IMR-90 (cell line): ENCODE data around the gene S100Z. TPM values are rescaled to one million over a fixed set of nuclear protein-coding genes. Genes with fewer than 3 reads are reported as not detected.

ENCODE experiments used
- microRNA-seq, 2 experiments: library from miRNA; stranded (forward) in 1 of 2; unstranded in 1 of 2; fragments of 10-50 nt in 1 of 2; fragments of <30 nt in 1 of 2; gene quantifications in 1 of 2; microRNA quantifications in 1 of 2; one replicate each; pipeline versions ENCODE3 to v1.1.0; 2013 to 2020; ENCODE audit not compliant: insufficient read depth in 1 of 2, insufficient read length in 1 of 2, unreplicated experiment in 1 of 2
- polyA plus RNA-seq, 3 experiments: library from polyadenylated mRNA; depleted of rRNA; stranded (reverse); fragments of >200 nt; gene quantifications; 2 replicates each; pipeline ENCODE4 v1.2.3, GENCODE V29; 2012; ENCODE audit warnings: low replicate concordance in 1 of 3
- small RNA-seq, 5 experiments: library from RNA; depleted of rRNA; stranded (forward); fragments of <200 nt; gene quantifications; one replicate each; pipeline ENCODE3, GENCODE V24; 2012
- total RNA-seq: library from RNA; depleted of rRNA; stranded (reverse); fragments of >200 nt; gene quantifications from 2 replicates; pipeline ENCODE4 v1.2.3, GENCODE V29; 2012; rRNA removed

The S100Z gene
- total and polyA plus RNA-seq, 2 of the 4 experiments (the other 2 are of a cell fraction), result not detected

Small RNA genes lying within 50 kb of the gene (microRNA-seq; reads per million reads assigned to microRNA genes)
- gene RN7SL208P (ENCODE audit: insufficient read depth, insufficient read length) (not detected), gene RNU6ATAC36P (ENCODE audit: insufficient read depth, insufficient read length) (not detected)

Small RNA genes lying within 50 kb of the gene (small RNA-seq; reads per million reads assigned to genes)
- gene RN7SL208P (0 to 0.60 (median 0) reads per million in 5 experiments), gene RNU6ATAC36P (0 to 11.4 (median 0) reads per million in 5 experiments)

Other genes starting within 250 kb of the S100Z start
- gene F2RL2, start 226.6 kb upstream of the S100Z start, total RNA-seq, result 18.1 and 21.7 TPM in 2 replicates
- gene F2RL2, start 226.6 kb upstream of the S100Z start, polyA plus RNA-seq (2012; rRNA removed), result 30.9 and 32.8 TPM in 2 replicates
- gene F2R, start 133.9 kb upstream of the S100Z start, total RNA-seq, result 85.7 and 96.7 TPM in 2 replicates
- 135 and 147 TPM in 2 replicates for gene F2R, start 133.9 kb upstream of the S100Z start, polyA plus RNA-seq (2012; rRNA removed)
- gene F2RL1, start 31.0 kb upstream of the S100Z start, total RNA-seq, result 9.4 and 12.4 TPM in 2 replicates
- gene F2RL1, start 31.0 kb upstream of the S100Z start, polyA plus RNA-seq (2012; rRNA removed), result 4.7 and 5.6 TPM in 2 replicates
- gene CRHBP, start 103.0 kb downstream of the S100Z start, total RNA-seq, result 0.28 TPM in 1 of 2 replicates, not detected in the other
- gene CRHBP, start 103.0 kb downstream of the S100Z start, polyA plus RNA-seq (2012; rRNA removed), result 0.09 and 0.27 TPM in 2 replicates
- 7.3 and 12.8 TPM in 2 replicates for gene AGGF1, start 180.4 kb downstream of the S100Z start, total RNA-seq
- gene AGGF1, start 180.4 kb downstream of the S100Z start, polyA plus RNA-seq (2012; rRNA removed), result 8.4 and 9.3 TPM in 2 replicates
- gene ZBED3, start 237.3 kb downstream of the S100Z start, total RNA-seq, result 0.18 and 0.28 TPM in 2 replicates
- 2.2 and 2.5 TPM in 2 replicates for gene ZBED3, start 237.3 kb downstream of the S100Z start, polyA plus RNA-seq (2012; rRNA removed)